Uterus (tissue), 4 donors: ENCODE data around the gene SLC35A4. TPM values are rescaled to one million over a fixed set of nuclear protein-coding genes. Genes with fewer than 3 reads are reported as not detected.
A peak's percentile ranks its signal among the peaks of the same experiment; 100 is the strongest.

Experiments used
- DNase-seq, 2 donors: peaks; one replicate each; pipeline ENCODE4 v3.0.0-alpha.2; 2019 to 2020
- H3K27ac ChIP-seq, 2 donors: fragments of 200-600 bp; sonication (generic); 1 replicate in 1 of 2; 2 replicates in 1 of 2; pipeline ENCODE4 v1.5.1; 2016 to 2018
- H3K27me3 ChIP-seq, 2 donors: fragments of 200-600 bp; sonication (generic); one replicate each; pipeline ENCODE4 v1.5.1; 2018 to 2019; ENCODE audit warnings: control low read depth in 1 of 2
- H3K36me3 ChIP-seq, 2 donors: fragments of 200-600 bp; sonication (generic); one replicate each; pipeline ENCODE4 v1.5.1; 2019; ENCODE audit warnings: control low read depth in 1 of 2
- H3K4me1 ChIP-seq, 2 donors: fragments of 200-600 bp; sonication (generic); one replicate each; pipeline ENCODE4 v1.5.1; 2018 to 2019; ENCODE audit warnings: control low read depth in 1 of 2
- H3K4me3 ChIP-seq, 2 donors: fragments of 200-600 bp; sonication (generic); 1 replicate in 1 of 2; 2 replicates in 1 of 2; pipeline ENCODE4 v1.5.1; 2018 to 2019; ENCODE audit warnings: mild to moderate bottlenecking in 1 of 2
- H3K9me3 ChIP-seq, 2 donors: fragments of 200-600 bp; sonication (generic); one replicate each; pipeline ENCODE4 v1.5.1; 2019; ENCODE audit warnings: control low read depth in 1 of 2
- POLR2A ChIP-seq, 2 donors: fragments of 450-650 bp; IDR thresholded peaks; one replicate each; pipeline ENCODE4 v1.6.1; 2016; ENCODE audit warnings: antibody characterized with exemption in 2 of 2, mild to moderate bottlenecking in 1 of 2, moderate library complexity in 1 of 2
- intact Hi-C: fragments of 100-400 bp; cut with DNase I; formaldehyde crosslinking; loops from one replicate; pipeline ENCODE4 v1.15.1; 2023; ENCODE audit warnings: low total_unique reads
- total RNA-seq, 4 donors: library from RNA; depleted of rRNA in 3 of 4; stranded (reverse); fragments of >200 nt in 3 of 4; gene quantifications; one replicate each; pipeline versions ENCODE4 v1.1.0 to v1.2.4, GENCODE V29; 2014 to 2023
- TF ChIP-seq, protein P1 (sequence below), 4 experiments: fragments of 200-600 bp in 2 of 4; fragments of 450-650 bp in 2 of 4; sonication (generic) in 2 of 4; IDR thresholded peaks; one replicate each; pipeline ENCODE4 v1.5.1; 2016 to 2019; ENCODE audit warnings: antibody characterized with exemption in 4 of 4, mild to moderate bottlenecking in 2 of 4, moderate library complexity in 1 of 4
- donor health status: DM: yes; HTN: yes; CAD: no.

The SLC35A4 gene
- total RNA-seq, 4 donors from 2014 or later, result 6.4 to 39.7 (median 21.7) TPM

- Histone ChIP-seq H3K27me3 (no peaks in the 10 kb centered on the region), H3K4me3 (no peak overlapping the region), H3K9me3 (no peaks in the 10 kb centered on the region), H3K27ac (no peak overlapping the region), H3K36me3 (no peaks in the 10 kb centered on the region), H3K4me1 (peaks cover 0 to 19% of the 10 kb centered on the region in 2 donors)
- intact Hi-C loops, result no loop called here
- TF ChIP-seq, protein P1, sequence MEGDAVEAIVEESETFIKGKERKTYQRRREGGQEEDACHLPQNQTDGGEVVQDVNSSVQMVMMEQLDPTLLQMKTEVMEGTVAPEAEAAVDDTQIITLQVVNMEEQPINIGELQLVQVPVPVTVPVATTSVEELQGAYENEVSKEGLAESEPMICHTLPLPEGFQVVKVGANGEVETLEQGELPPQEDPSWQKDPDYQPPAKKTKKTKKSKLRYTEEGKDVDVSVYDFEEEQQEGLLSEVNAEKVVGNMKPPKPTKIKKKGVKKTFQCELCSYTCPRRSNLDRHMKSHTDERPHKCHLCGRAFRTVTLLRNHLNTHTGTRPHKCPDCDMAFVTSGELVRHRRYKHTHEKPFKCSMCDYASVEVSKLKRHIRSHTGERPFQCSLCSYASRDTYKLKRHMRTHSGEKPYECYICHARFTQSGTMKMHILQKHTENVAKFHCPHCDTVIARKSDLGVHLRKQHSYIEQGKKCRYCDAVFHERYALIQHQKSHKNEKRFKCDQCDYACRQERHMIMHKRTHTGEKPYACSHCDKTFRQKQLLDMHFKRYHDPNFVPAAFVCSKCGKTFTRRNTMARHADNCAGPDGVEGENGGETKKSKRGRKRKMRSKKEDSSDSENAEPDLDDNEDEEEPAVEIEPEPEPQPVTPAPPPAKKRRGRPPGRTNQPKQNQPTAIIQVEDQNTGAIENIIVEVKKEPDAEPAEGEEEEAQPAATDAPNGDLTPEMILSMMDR (IDR thresholded peaks at IDR 0.05), result no peak
- TF ChIP-seq POLR2A (IDR thresholded peaks at IDR 0.05), result no peak
- no peak for DNase-seq
Measured at GRCh38 chr5:140560227-140560626, 4.4 kb upstream of the SLC35A4 start.

- H3K27ac ChIP-seq, result no peak overlapping the region
- H3K36me3 ChIP-seq, result no peaks in the 10 kb centered on the region
- H3K4me1 ChIP-seq, result peaks cover 8 to 17% of the 10 kb centered on the region in 2 donors
- no peaks in the 10 kb centered on the region for H3K9me3 ChIP-seq
- no peaks in the 10 kb centered on the region for H3K27me3 ChIP-seq
- no peak for DNase-seq
- intact Hi-C loops, result no loop called here
- H3K4me3 ChIP-seq, result no peak overlapping the region
- TF ChIP-seq POLR2A (IDR thresholded peaks at IDR 0.05), result no peak
- TF ChIP-seq, protein P1 (IDR thresholded peaks at IDR 0.05), result no peak
Measured at GRCh38 chr5:140561753-140562523, 2.7 kb upstream of the SLC35A4 start.

DNA sequence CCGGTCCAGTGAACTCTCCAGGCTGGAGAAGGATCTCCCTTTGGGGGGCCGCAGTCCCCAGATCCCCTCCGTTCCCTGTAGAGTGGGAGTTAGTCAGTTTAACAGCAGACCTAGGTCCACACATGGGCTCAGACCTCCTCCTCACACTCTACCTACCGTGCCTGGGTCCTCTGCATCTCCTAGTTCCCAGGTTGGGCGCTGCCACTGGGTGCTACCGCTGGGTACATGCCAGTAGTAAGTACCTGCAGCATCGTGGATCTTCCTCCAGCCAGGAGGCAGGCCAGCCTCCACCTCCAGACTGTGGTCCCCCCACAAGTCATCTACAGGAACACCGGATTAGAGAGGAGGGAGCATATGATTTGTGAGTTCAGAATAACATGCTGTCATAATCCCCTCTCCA is 1.0 kb upstream of the SLC35A4 start:
- DNase-seq, result peak in 1 of 2 donors; percentile 45
- H3K4me1 ChIP-seq, result peaks cover 8 to 17% of the 10 kb centered on the region in 2 donors
- no peaks in the 10 kb centered on the region for H3K9me3 ChIP-seq
- TF ChIP-seq, protein P1 (IDR thresholded peaks at IDR 0.05), result no peak
- no peak for TF ChIP-seq POLR2A (IDR thresholded peaks at IDR 0.05)
- peak overlapping the region; percentile 81 to 94 for H3K27ac ChIP-seq
- H3K27me3 ChIP-seq, result no peaks in the 10 kb centered on the region
- H3K4me3 ChIP-seq, result peak overlapping the region; percentile 52 to 82
- intact Hi-C loops, result no loop called here
- H3K36me3 ChIP-seq, result no peaks in the 10 kb centered on the region

DNA sequence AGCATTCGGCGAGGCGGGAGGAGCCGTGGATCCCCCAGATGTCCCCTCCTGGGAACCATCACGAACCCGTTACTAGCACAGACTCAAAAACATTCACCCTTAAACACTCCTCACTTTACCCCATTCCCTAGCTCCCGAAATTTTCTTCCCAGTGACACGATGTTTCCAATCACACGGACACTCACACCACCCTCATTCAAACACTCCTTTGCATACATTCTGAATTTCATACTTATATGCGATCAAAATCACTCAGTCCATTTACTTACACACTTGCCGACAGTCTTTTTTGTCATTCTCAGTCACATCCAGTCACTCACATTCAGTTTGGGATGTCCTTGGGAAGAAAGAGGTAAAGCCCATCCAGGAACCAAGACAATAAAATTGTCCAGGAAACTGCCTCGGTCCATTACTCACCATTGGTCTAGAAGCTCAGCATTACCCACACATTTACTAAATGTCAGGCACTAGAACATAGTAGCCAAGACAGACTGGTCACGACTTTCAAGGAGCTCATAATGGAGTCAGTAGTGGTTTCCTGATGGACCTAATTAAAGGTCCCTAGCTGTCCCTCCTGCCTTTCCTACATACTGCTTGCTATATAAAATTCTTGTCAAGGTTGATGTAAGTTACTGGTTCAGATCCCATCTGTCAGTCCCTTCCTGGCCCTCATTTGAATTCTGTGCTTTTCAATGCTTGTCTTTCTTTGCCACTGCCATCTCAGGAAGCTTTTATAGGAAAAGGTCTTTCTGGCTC is 574 bp downstream of the SLC35A4 start:
- TF ChIP-seq, protein P1 (IDR thresholded peaks at IDR 0.05), result no peak
- no peak for TF ChIP-seq POLR2A (IDR thresholded peaks at IDR 0.05)
- peak overlapping the region; percentile 81 to 94 for H3K27ac ChIP-seq
- H3K4me1 ChIP-seq, result peaks cover 8 to 17% of the 10 kb centered on the region in 2 donors
- H3K27me3 ChIP-seq, result no peaks in the 10 kb centered on the region
- no peaks in the 10 kb centered on the region for H3K36me3 ChIP-seq
- peak overlapping the region; percentile 52 to 82 for H3K4me3 ChIP-seq
- intact Hi-C loops, result no loop called here
- H3K9me3 ChIP-seq, result no peaks in the 10 kb centered on the region
- no peak for DNase-seq

DNA sequence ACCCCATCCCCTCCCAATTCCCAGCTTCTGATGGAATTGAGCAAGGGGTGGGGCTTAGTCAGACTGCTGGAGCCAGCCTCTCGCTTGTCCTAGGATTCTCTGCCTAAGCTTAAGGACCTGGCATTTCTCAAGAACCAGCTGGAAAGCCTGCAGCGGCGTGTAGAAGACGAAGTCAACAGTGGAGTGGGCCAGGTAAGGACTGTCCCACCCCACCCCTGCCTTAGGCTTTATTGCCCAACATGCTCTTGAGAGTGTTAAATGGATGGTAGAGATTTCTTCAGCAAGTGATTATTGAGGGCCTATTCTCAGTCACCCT is 1.1 kb downstream of the SLC35A4 start:
- Histone ChIP-seq H3K9me3 (no peaks in the 10 kb centered on the region), H3K27me3 (no peaks in the 10 kb centered on the region), H3K4me1 (peaks cover 8 to 17% of the 10 kb centered on the region in 2 donors), H3K27ac (no peak overlapping the region), H3K36me3 (no peaks in the 10 kb centered on the region), H3K4me3 (peak overlapping the region in 1 of 2 donors; percentile 52)
- TF ChIP-seq, protein P1 (IDR thresholded peaks at IDR 0.05), result no peak
- no peak for TF ChIP-seq POLR2A (IDR thresholded peaks at IDR 0.05)
- no peak for DNase-seq
- intact Hi-C loops, result no loop called here
